NCI-H146 treated with DMSO at 0.1 percent for 48 hours (cell line): Measurements from ENCODE around the gene GABPB1.

Experiments used
- DNase-seq: peaks from one replicate; lab custom pipeline; 2025; ENCODE audit not compliant: unreplicated experiment; lab: John Stamatoyannopoulos, UW

The GABPB1 gene

DNA sequence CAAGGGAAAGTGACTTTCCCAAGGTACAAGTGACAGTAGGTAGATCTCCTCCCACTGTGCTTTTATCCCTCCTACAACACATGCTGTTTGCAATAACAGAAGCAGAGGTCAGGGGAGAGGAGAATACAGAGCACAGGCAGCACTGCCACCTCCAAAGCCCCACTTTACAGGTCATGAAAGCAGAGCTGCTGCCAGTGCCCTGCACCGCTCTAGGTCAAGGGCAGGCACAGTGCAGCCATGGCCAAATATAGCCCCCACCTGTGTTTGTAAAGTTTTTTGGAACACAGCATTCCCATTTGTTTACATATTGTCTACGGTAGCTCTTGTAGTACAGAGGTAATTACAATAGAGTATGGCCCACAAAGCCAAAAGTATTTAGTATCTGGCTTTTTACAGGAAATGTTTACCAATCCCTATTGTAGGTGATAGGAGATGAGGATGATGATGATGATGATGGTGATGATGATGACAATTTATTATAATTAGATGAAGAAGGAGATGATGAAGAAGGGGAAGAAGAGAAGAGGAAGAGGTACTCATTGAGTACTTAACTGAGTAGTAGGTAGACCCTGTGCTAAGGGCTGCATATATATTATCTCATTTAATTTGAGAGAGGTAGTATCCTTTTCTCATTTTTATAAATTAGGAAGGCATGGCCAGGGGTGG, 109.9 kb downstream of the GABPB1 start:
- no peak for DNase-seq

DNA sequence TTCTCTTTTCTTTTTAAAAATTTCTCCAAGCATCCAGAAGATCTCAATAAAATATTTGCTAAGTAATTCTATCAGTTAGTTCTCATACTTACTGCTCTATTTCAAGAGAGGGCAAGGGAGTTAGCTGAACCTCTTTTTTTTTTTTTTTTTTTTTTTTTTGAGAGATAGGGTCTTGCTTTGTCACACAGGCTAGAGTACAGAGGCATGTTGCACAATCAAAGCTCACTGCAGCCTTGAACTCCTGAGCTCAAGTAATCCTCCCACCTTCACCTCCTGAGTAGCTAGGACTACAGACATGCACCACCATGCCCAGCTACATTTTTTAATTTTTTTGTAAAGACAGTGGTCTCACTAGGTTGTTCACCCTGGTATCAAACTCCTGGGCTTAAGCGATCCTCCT, 110.8 kb downstream of the GABPB1 start:
- DNase-seq: no peak

DNA sequence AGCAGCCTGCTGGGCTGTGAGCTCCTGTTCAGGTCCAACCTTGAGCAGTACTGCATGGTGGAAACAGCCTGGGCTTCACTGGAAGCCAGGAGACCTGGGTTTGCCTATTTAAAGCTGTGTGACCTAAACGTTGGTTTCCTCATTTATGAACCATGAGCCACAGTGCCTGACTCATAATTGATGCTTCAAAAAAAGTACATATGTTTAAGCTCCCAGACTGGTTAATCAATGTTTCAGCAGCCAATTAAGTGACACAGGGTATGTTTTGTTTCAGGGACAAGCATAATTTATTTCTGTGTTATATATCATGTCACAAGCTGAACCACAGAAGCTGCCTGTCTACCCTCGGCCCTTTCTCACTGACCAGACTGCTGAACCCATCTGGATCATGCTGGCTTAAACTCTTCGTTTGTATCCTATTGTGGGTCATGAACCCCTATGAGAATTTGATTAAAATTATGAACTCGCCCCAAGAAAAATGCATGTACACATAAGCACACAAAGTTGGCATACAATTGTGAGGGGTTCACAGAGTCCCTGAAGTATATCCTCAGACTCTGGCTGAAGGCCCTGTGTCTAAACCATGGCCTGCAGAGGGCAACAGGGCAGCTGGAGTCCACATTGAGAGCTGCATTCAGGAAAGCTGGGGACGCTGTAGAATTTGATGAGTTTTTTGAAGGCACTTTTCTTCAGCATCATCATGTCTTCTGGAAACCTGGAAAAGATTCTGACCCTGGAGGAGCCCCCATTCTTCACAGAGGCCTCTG, 113.1 kb downstream of the GABPB1 start:
- DNase-seq: no peak

DNA sequence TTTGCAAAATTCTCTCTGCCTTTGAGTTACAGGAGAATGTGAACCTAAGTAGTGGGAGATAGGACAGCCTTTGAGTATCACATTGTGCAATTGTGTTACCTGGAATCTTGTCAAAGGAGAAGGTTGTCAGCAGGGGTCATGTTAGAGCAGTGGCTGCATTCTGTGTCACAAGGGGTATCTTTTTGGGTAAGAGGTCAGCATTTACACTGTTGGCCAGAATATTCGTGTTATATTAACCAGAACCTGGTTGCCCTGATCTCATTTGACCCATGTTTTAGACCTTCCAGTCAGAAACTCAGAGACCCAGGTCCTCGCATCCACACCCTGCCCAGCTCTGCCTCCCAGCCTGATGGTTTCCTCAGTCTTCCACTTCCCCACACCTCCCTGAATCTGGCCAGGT, 116.7 kb downstream of the GABPB1 start:
- no peak for DNase-seq

DNA sequence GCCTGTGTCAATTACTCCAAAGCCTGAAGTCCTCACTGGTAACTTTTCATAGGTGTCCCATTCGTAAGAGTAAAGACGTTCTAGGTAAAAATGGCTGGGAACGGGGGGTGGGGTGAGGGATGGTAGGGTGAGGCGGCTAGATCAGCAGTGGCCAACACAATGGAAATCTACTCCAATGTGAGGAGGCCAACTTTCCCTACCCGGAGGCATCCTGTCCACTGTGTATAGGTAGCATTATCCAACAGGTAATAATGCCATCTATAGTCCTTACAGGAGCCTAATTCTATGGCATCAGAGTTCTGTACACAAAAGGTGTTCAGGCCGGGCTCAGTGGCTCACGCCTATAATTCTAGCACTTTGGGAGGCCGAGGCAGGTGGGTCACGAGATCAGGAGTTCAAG, 118.6 kb downstream of the GABPB1 start:
- DNase-seq: no peak

DNA sequence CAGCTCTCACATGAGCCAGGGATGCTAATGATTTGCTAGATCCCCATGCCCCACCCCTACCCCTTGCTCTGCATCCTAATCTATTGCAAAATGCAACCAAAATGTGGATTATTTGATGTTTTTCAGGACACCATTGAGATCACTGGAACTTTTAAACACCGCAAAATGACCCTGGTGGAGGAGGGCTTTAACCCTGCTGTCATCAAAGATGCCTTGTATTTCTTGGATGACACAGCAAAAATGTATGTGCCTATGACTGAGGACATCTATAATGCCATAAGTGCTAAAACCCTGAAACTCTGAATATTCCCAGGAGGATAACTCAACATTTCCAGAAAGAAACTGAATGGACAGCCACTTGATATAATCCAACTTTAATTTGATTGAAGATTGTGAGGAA, 119.2 kb downstream of the GABPB1 start:
- no peak for DNase-seq

DNA sequence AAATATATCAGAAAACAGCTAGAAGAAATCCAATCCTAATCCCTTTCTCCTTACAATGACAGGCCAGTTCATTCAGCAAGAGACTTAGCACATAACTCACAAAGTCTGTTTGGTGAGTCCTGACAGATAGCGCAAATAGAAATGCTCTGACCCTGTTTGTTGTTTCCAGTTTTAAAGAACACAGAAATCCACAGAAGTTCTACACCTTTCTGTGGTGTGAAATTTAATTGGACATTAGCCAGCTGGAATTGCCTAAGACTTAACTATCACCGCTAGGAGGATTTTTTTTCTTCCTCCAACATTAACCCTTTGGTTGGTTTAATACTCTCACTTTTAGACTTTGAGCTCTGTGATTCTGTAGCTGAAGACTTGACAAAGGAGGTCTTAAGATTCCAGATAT, 120.2 kb downstream of the GABPB1 start:
- DNase-seq: no peak

DNA sequence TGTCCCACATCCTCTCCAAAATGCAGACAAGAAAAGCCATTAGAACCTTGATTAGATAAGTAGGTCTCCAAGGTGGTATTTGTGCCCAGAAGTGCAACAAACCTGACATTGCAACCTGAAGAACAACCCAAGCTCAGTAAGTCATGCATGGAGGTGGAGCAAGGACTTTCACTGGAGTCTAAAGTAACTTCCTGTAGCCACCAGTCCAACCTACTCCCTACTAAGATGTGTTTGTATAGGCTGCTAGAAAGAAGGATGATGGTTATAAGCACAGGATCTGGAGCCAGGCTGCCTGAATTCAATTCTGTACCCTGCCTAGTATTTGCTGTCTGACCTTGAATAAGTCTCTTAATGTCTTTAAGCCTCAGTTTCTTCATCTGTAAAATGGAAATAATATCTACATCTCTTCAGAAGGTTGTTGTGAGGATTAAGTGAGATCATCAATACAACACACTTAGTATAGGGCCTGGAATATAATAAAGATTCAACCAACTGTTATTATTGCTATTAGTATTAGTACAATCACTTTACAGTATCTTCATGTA, 121.7 kb downstream of the GABPB1 start:
- no peak for DNase-seq

DNA sequence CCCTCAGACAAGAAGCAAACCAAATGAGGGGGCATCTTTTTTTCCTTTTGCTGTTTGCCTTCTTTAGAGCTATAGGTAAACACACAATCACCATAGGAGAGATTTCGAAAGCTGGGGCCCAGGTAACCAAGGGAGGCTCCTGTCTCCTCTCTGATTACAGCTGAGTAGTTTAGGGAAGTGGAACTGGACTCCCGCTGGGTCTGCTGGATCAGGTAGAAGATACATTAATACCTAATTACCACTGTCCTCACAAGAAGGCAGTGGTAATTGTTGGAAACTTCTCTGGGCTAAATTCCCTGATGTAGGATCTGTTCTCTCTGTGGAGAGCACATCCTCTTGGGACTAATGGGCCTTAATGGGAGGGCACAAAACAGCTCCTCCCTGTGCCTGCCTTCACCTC, 122.2 kb downstream of the GABPB1 start:
- peak; percentile 4 for DNase-seq

DNA sequence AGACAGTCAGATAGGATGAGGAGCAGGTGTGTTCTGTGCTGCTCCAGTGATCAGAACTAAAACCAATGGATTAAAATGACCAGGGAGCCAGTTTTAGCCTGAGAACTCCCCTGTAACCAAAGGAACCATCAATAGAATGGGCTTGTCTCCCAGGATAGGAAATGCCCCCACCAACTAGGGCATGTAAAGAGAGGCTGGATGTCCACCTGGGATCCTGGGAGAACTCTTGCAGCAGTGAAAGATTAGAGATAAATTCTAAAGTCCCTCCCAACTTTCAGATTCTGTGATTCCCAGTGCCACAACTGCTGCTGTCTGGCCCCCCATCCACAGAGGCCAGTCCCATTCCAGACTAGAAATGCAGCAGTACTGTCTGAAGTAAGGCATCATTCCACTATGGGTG, 123.2 kb downstream of the GABPB1 start:
- no peak for DNase-seq

DNA sequence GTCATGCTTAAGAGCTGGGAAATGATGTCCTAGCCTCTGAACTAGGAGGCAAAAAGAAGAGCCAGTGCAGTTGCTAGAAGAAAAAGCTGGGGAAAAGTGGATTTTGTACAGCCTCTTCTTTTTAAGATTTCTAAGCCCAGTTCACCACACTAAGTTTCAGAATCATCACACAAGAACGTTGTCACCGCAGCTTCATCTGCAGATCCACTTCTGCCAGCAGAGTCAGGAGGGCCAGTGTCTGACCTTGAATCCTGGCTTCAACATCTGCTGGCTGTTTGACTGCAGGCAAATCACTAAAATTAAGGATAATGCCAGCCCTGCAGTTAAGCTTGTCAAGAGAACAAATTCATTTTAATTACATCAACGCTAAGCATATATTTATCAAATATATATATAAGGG, 125.7 kb downstream of the GABPB1 start:
- no peak for DNase-seq

DNA sequence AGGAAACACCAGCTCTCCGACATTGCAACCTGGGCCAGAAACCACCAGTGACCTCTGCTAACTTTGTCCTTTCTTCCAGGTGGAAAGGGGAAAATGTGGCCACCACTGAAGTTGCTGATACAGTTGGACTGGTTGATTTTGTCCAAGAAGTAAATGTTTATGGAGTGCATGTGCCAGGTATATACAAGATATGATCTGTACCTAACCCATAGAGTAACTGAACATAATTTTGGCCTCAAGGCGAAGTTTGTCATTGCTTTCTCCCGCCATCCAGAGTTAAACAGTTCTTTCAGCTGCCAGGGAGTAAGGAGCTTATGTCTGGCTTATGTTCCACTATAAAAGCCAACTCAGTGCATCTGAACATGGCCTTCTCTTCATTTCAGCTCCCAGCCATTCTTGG, 126.1 kb downstream of the GABPB1 start:
- no peak for DNase-seq

DNA sequence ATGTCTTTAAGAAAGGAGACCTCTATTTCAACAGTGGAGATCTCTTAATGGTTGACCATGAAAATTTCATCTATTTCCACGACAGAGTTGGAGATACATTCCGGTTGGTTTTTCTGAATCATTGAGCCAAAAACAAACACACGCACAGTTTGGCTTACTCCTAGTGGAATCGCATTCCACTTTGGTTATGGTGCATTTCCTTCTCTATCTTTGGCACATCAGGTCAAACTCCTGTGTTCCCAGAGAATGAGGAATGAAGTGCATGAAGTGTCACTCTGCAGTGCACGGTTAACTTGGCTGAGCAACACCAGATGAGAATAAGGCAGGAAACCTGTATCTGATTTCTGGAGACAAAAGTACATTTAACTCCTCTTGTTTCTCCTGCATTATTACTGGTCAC, 127.9 kb downstream of the GABPB1 start:
- no peak for DNase-seq

DNA sequence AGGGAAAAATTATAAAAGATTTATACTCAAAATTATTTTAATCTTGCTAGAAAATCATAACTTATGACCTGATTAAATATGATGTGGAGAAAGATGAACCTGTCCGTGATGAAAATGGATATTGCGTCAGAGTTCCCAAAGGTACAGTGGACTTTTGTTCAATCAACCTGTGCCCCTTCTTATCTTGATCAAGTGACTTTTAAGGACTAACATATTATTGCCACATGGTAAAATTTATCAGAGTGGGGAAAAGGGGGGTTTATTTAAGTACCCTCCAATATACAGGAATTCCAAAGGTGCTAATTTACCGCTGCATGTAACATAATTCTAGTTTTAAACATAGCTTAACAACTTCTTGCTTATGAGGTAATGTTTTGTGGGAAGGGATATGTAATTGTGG, 129.1 kb downstream of the GABPB1 start:
- DNase-seq: no peak
